BJ (cell line): ENCODE data around the gene CAMK1G. TPM values are rescaled to one million over a fixed set of nuclear protein-coding genes. Genes with fewer than 3 reads are reported as not detected.

ENCODE experiments used
- CTCF ChIA-PET: fragments of 350-600 bp; formaldehyde crosslinking; extraction: SDS; loops from one replicate; lab custom pipeline; 2021; ENCODE audit warnings: antibody characterized with exemption, inconsistent platforms; lab: Yijun Ruan, JAX
- POLR2A ChIA-PET: fragments of 300-600 bp; sonication (Branson Sonifier 250); formaldehyde crosslinking; extraction: SDS; loops from one replicate; lab custom pipeline; 2021; ENCODE audit warnings: antibody characterized with exemption; lab: Charles Lee
- DNase-seq: peaks from one replicate; pipeline ENCODE4 v3.0.0-alpha.2; 2011; ENCODE audit warnings: low read depth
- H3K27me3 ChIP-seq: 2 replicates; pipeline ENCODE4 v1.6.0; 2011; ENCODE audit warnings: low read length; ENCODE audit not compliant: control insufficient read depth, insufficient read depth
- H3K36me3 ChIP-seq: 2 replicates; pipeline ENCODE4 v1.5.1; 2011; ENCODE audit warnings: low read length; ENCODE audit not compliant: control insufficient read depth, insufficient read depth
- H3K4me3 ChIP-seq: 2 replicates; pipeline ENCODE4 v1.5.1; 2011; ENCODE audit warnings: low read depth, mild to moderate bottlenecking, control low read depth, low read length
- polyA plus RNA-seq: library from polyadenylated mRNA; depleted of rRNA; stranded (reverse); fragments of >200 nt; gene quantifications from 2 replicates; pipeline ENCODE4 v1.2.3, GENCODE V29; 2011
- TF ChIP-seq, protein P1 (sequence below): IDR thresholded peaks from 2 replicates; pipeline ENCODE4 v1.5.1; 2011; ENCODE audit warnings: low read depth, mild to moderate bottlenecking, control low read depth, inconsistent platforms, low read length, moderate library complexity; ENCODE audit not compliant: insufficient read depth

CAMK1G gene
- polyA plus RNA-seq, 1 experiment = 1.5 TPM

- H3K27me3 ChIP-seq = no peaks in the 10 kb centered on the region
These were observed 6.3 kb downstream of the CAMK1G start for GRCh38 chr1:209589863-209590262.

DNA sequence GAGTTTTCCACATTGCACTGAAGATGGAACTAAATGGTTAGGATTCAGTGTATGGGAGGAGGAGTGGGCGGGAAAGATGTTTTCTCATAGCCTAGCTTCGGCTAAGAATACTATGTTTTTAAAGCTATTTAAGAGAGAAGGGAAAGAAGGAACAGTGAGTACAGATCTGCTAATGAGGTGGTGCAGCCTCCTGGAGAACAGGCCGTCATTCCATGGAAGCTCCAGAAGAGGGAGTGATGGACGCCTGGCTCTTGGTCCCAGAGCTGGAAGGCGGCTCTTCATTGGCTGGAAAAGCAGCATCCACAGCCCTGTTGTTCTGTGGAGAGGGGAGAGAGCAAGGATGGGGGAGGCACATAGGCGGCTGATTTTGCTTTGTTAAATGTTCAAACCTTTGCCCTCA, 6.9 kb downstream of the CAMK1G start:
- no peaks in the 10 kb centered on the region for H3K27me3 ChIP-seq
- ChIA-PET POLR2A (no interaction called here), CTCF (interaction anchor here (0.6 to 2.6 kb wide), 13 partner anchors 9 to 102 kb away, joined by 3 to 9 read pairs (median 3); no protein-coding TSS in a partner anchor)
- H3K36me3 ChIP-seq = no peaks in the 10 kb centered on the region
- TF ChIP-seq, protein P1, sequence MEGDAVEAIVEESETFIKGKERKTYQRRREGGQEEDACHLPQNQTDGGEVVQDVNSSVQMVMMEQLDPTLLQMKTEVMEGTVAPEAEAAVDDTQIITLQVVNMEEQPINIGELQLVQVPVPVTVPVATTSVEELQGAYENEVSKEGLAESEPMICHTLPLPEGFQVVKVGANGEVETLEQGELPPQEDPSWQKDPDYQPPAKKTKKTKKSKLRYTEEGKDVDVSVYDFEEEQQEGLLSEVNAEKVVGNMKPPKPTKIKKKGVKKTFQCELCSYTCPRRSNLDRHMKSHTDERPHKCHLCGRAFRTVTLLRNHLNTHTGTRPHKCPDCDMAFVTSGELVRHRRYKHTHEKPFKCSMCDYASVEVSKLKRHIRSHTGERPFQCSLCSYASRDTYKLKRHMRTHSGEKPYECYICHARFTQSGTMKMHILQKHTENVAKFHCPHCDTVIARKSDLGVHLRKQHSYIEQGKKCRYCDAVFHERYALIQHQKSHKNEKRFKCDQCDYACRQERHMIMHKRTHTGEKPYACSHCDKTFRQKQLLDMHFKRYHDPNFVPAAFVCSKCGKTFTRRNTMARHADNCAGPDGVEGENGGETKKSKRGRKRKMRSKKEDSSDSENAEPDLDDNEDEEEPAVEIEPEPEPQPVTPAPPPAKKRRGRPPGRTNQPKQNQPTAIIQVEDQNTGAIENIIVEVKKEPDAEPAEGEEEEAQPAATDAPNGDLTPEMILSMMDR = peak; percentile 44; the same call in 1 of the 2 replicates
- no peak overlapping the region for H3K4me3 ChIP-seq
- DNase-seq = no peak

More at GRCh38 chr1:209589863-209590262, 6.3 kb downstream of the CAMK1G start:
- ChIA-PET POLR2A (no interaction called here), CTCF (interaction anchor here (0.6 to 2.6 kb wide), 13 partner anchors 10 to 109 kb away, joined by 3 to 9 read pairs (median 3); no protein-coding TSS in a partner anchor)
- TF ChIP-seq, protein P1 = no peak
- Histone ChIP-seq H3K4me3 (no peak overlapping the region), H3K36me3 (no peaks in the 10 kb centered on the region)
- DNase-seq = no peak

DNA sequence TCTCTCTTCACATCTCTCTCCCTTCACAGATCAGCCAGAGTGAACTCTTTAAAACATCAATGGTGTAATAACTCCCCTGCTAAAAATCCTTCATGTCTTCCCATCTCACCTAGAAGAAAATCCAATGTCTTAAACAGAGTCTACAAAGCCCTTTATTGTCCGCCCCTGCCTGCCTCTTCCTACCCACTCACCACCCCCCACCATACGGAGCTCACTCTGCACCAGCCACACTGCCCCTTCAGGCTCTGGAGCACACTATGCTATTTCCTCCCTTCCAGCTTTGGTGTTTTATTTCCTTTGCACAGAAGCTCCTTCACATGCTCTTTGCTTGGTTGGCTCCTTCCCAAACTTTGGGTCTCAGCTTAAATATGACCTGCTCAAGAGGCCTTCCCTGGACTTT, 10.2 kb downstream of the CAMK1G start:
- ChIA-PET CTCF (interaction anchor here (1.0 to 1.1 kb wide), 3 partner anchors 9 to 100 kb away, joined by 3 read pairs; no protein-coding TSS in a partner anchor), POLR2A (no interaction called here)
- no peak for DNase-seq
- Histone ChIP-seq H3K4me3 (no peak overlapping the region), H3K36me3 (no peaks in the 10 kb centered on the region), H3K27me3 (no peaks in the 10 kb centered on the region; the same call in 1 of the 2 replicates)
- TF ChIP-seq, protein P1 = no peak

DNA sequence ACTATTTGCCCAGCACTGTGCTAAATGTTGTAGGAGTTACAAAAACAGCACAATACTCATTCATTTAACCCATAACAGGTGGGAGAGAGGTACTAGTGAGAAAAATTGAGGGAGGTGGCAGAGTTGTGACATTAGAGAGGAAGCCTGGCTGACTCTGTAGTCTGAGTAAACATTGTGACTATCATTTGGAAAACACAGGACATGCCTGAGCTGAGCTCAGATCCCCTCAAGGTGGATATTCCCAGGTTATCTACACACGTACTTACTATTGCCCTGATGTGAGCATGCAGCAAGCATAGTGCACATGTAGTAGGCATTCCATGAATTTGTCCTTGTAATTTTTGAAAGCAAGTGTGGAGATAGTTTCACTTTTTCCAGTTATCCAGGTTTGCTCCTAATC, 10.9 kb downstream of the CAMK1G start:
- POLR2A ChIA-PET = no interaction called here
- Histone ChIP-seq H3K36me3 (no peaks in the 10 kb centered on the region), H3K4me3 (no peak overlapping the region), H3K27me3 (no peaks in the 10 kb centered on the region; the same call in 1 of the 2 replicates)
- TF ChIP-seq, protein P1 = no peak
- CTCF ChIA-PET = interaction anchor here (0.8 to 1.8 kb wide), 4 partner anchors 8 to 99 kb away, joined by 3 to 8 read pairs (median 4); no protein-coding TSS in a partner anchor
- no peak for DNase-seq

- ChIA-PET POLR2A (no interaction called here), CTCF (interaction anchor here (1.8 kb wide), 1 partner anchor 18 kb away, joined by 8 read pairs; no protein-coding TSS in a partner anchor)
- TF ChIP-seq, protein P1 = no peak
- Histone ChIP-seq H3K27me3 (no peaks in the 10 kb centered on the region; the same call in 1 of the 2 replicates), H3K36me3 (no peaks in the 10 kb centered on the region), H3K4me3 (no peak overlapping the region)
- DNase-seq = no peak
These were observed 11.5 kb downstream of the CAMK1G start for GRCh38 chr1:209595028-209595427.
